Brain microvascular endothelial cell (primary cell): Measurements from ENCODE around the gene C16orf82.

Source experiments
- DNase-seq: peaks from one replicate; pipeline ENCODE4 v3.0.0-alpha.2; 2020
- H3K27ac ChIP-seq: fragments of 250-450 bp; sonication (Bioruptor Pico); 2 replicates; pipeline ENCODE4 v1.5.1; 2020; ENCODE audit warnings: mild to moderate bottlenecking, moderate library complexity
- H3K27me3 ChIP-seq: fragments of 250-450 bp; sonication (Bioruptor Pico); replicated peaks from 2 replicates; pipeline ENCODE4 v1.5.1; 2020; ENCODE audit warnings: mild to moderate bottlenecking
- H3K36me3 ChIP-seq: fragments of 250-450 bp; sonication (Bioruptor Pico); replicated peaks from 2 replicates; pipeline ENCODE4 v1.5.1; 2020; ENCODE audit warnings: mild to moderate bottlenecking
- H3K4me3 ChIP-seq: 2 replicates; pipeline ENCODE4 v1.5.1; 2011; ENCODE audit warnings: low read depth, mild to moderate bottlenecking, control low read depth, low read length, moderate library complexity
- CTCF ChIP-seq: IDR thresholded peaks from 2 replicates; pipeline ENCODE4 v1.5.1; 2011; ENCODE audit warnings: low read depth, mild to moderate bottlenecking, moderate library complexity, low read length, control low read depth, inconsistent platforms; ENCODE audit errors: missing control alignments
- in situ Hi-C: cut with HindIII; loops from 2 replicates; pipeline ENCODE4 v1.10.0; 2017; ENCODE audit warnings: low sequenced_read_pairs, low pct_ligation_motif_present

Gene C16orf82

DNA sequence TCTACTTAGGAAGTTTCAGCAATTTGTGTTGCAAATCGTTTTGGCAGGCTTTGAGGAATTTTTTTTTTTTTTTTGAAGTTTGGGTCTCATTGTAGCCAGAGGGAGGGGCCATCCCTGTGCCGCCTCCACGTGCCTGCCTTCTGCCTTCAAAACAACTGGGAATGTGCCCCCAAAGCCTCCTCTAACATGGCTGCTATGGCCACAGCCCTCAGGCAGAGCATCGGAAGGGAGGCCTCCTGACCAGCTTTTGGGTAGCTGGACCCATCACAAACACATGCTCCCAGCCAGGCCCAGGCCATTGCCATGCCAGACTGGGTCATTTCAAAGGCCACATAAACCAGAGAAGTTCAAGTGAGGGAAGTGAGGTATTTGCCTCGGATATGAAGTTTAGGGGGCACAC, 21.5 kb downstream of the C16orf82 start:
- H3K4me3 ChIP-seq = no peak overlapping the region
- no peak overlapping the region for H3K27ac ChIP-seq
- H3K27me3 ChIP-seq = no peaks in the 10 kb centered on the region
- DNase-seq = no peak
- no peak for TF ChIP-seq CTCF
- H3K36me3 ChIP-seq = no peaks in the 10 kb centered on the region
- in situ Hi-C loops = no loop called here

GRCh38 chr16:27096375-27096774, 29.6 kb downstream of the C16orf82 start:
- no peak for DNase-seq
- no peak for TF ChIP-seq CTCF
- no peaks in the 10 kb centered on the region for H3K36me3 ChIP-seq
- H3K4me3 ChIP-seq = no peak overlapping the region
- H3K27me3 ChIP-seq = no peaks in the 10 kb centered on the region
- no peak overlapping the region for H3K27ac ChIP-seq
- in situ Hi-C loops = no loop called here

- in situ Hi-C loops = no loop called here
- no peak for DNase-seq
- Histone ChIP-seq H3K4me3 (no peak overlapping the region), H3K36me3 (no peaks in the 10 kb centered on the region), H3K27ac (no peak overlapping the region), H3K27me3 (no peaks in the 10 kb centered on the region)
- TF ChIP-seq CTCF = no peak
Observed at GRCh38 chr16:27097800-27098230, 31.1 kb downstream of the C16orf82 start.

GRCh38 chr16:27098366-27099049, 31.8 kb downstream of the C16orf82 start:
- H3K27ac ChIP-seq = no peak overlapping the region
- no peaks in the 10 kb centered on the region for H3K36me3 ChIP-seq
- H3K27me3 ChIP-seq = no peaks in the 10 kb centered on the region
- no peak for DNase-seq
- no peak for TF ChIP-seq CTCF
- in situ Hi-C loops = no loop called here
- no peak overlapping the region for H3K4me3 ChIP-seq

GRCh38 chr16:27102701-27103575, 36.2 kb downstream of the C16orf82 start:
- H3K4me3 ChIP-seq = no peak overlapping the region
- H3K27ac ChIP-seq = no peak overlapping the region
- no peak for TF ChIP-seq CTCF
- no peak for DNase-seq
- in situ Hi-C loops = no loop called here
- no peaks in the 10 kb centered on the region for H3K27me3 ChIP-seq
- no peaks in the 10 kb centered on the region for H3K36me3 ChIP-seq

GRCh38 chr16:27103954-27104353, 37.2 kb downstream of the C16orf82 start:
- DNase-seq = no peak
- no peak overlapping the region for H3K4me3 ChIP-seq
- H3K27ac ChIP-seq = no peak overlapping the region
- TF ChIP-seq CTCF = no peak
- no peaks in the 10 kb centered on the region for H3K27me3 ChIP-seq
- H3K36me3 ChIP-seq = no peaks in the 10 kb centered on the region
- in situ Hi-C loops = no loop called here
